Measurements from ENCODE around the gene C19orf73.
A peak's percentile ranks its signal among the peaks of the same experiment; 100 is the strongest.
"Not testable (repeated sequence)": the region's sequence is repeated elsewhere in the genome, so short reads cannot be mapped to it uniquely, and the experiment has no call there.

C19orf73 gene

DNA sequence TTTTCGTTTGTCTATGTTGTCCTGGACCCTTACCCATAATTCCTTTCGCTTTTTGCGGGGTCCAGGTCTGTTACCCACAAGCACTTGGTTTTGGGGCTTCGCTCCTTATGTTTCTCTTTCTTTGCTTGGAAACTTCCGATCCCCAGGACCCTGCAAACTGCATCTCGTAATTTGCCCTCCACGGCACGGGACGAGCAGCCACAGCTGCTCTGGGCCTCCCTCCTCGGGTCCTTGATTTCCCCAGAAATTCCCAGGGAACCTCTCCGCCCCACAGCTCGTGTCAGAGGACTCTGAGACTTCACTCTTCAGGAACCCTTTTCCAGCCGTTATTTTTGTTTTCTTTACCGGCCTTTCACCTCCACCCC lies 33.1 kb downstream of the C19orf73 start:
- peaks cover 10% of the 10 kb centered on the region for H3K4me1 ChIP-seq
- no peaks in the 10 kb centered on the region; the same call in 1 of the 2 replicates for H3K9me3 ChIP-seq
- no peaks in the 10 kb centered on the region for H3K27me3 ChIP-seq (ENCODE audit: low read depth)
- DNase-seq (ENCODE audit: low spot score in 2 of 2), result no peak
- H3K36me3 ChIP-seq (replicated peaks), result peaks cover 50% of the 10 kb centered on the region
- peak overlapping the region; percentile 95 for H3K4me3 ChIP-seq
- in situ Hi-C loops (cut with MboI; ENCODE audit: low sequenced_read_pairs), result no loop called here

DNA sequence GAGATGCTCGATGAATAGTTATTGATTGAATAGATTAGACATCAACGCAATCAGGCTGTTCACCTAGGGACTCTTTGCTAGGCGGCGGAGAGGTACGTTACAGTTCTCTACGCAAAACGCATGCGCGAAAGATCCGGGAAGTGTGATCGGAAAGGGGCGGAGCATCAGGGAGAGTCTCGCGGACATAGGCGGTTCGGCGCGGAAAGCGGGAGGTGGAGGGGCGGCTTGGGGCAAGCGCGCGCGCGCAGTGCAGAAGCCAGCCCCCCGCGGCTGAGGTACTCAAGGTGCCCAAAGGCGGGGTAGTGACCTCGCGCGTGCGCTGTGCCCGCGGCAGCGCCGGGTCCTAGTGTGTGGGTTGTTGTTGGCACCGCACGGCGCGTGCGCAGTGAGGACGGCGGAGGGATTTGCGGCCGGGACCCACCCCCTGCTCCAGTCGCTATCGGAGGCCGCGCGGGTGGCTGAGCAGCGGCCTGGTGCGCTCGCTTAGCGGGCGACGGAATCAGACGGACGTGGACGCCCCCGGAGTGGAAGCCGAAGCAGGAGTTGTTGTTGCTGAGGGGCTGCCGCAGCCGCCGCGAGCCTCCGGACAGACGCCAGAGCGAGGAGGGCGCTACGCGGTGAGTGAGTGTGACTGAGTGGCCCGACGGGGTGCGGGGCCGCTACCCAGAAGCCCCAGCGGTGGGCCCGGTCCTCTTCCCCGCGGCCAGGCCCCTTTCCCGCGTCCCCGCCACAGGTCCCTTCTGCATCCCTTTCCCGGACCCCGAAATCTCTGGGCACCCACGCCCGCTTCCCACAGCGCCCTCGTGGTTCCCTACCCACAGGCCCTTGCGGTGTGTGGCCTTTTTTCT lies 33.7 kb downstream of the C19orf73 start, which contains the start of gene SNRNP70:
Gene SNRNP70, plus strand, starts transcription at position 432 of the 848 bp plus-strand sequence. CDS start 964 bp downstream, outside the sequence.
- H3K27me3 ChIP-seq (ENCODE audit: low read depth), result no peaks in the 10 kb centered on the region
- no peaks in the 10 kb centered on the region; the same call in 1 of the 2 replicates for H3K9me3 ChIP-seq
- in situ Hi-C loops (cut with MboI; ENCODE audit: low sequenced_read_pairs), result no loop called here
- H3K4me1 ChIP-seq, result peaks cover 10% of the 10 kb centered on the region
- peak; percentile 97 to 99 for DNase-seq (ENCODE audit: low spot score in 2 of 2)
- peak within 1 kb of the TSS; percentile 95 for H3K4me3 ChIP-seq
- H3K36me3 ChIP-seq (replicated peaks), result peaks cover 44% of the 10 kb centered on the region

DNA sequence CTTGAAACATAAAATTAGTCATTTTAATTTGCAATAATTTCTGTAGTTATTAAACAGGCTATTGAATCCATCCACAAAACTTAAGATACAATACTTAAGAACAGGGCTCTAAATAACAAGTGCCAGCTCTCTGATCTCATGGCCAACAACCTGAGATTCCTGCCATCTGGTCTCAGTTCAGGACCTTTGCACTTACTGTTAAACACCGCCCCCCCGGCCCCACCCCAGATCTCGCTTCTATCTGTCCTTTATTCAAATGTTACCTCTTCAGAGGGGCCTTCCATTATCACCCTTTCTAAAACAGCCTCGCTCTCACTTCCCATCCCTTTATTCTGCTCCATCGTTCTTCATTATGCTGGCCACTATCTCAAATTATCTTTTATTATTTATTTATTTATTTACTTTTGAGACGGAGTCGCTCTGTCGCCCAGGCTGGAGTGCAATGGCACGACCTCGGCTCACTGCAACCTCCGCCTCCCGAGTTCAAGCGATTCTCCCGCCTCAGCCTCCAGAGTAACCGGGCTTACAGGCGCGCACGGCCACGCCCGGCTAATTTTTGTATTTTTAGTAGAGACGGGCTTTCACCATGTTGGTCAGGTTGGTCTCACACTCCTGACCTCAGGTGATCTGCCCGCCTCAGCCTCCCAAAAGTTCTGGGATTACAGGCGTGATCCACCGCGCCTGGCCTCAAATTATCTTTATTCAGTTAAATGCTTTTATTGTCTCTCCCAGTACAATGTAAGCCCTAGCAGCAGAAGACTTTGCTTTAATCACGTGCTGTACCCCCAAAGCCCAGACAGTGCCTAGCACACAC lies 34.5 kb downstream of the C19orf73 start:
- no peaks in the 10 kb centered on the region for H3K27me3 ChIP-seq (ENCODE audit: low read depth)
- H3K9me3 ChIP-seq, result no peaks in the 10 kb centered on the region; the same call in 1 of the 2 replicates
- H3K4me1 ChIP-seq, result peaks cover 10% of the 10 kb centered on the region
- in situ Hi-C loops (cut with MboI; ENCODE audit: low sequenced_read_pairs), result no loop called here
- DNase-seq (ENCODE audit: low spot score in 2 of 2), result no peak
- peak overlapping the region; percentile 95 for H3K4me3 ChIP-seq
- H3K36me3 ChIP-seq (replicated peaks), result peaks cover 36% of the 10 kb centered on the region

- H3K27me3 ChIP-seq (ENCODE audit: low read depth), result no peaks in the 10 kb centered on the region
- no peak overlapping the region for H3K4me3 ChIP-seq
- DNase-seq (ENCODE audit: low spot score in 2 of 2), result no peak
- in situ Hi-C loops (cut with MboI; ENCODE audit: low sequenced_read_pairs), result no loop called here
- no peaks in the 10 kb centered on the region; the same call in 1 of the 2 replicates for H3K9me3 ChIP-seq
- peaks cover 7% of the 10 kb centered on the region; the same call in 1 of the 2 replicates for H3K4me1 ChIP-seq
- peaks cover 9% of the 10 kb centered on the region for H3K36me3 ChIP-seq (replicated peaks)
Measured at GRCh38 chr19:49081273-49081672, 37.7 kb downstream of the C19orf73 start.

- peaks cover 7% of the 10 kb centered on the region; the same call in 1 of the 2 replicates for H3K4me1 ChIP-seq
- peaks cover under 1% of the 10 kb centered on the region; the same call in 1 of the 2 replicates for H3K36me3 ChIP-seq (replicated peaks)
- in situ Hi-C loops (cut with MboI; ENCODE audit: low sequenced_read_pairs), result no loop called here
- no peaks in the 10 kb centered on the region for H3K27me3 ChIP-seq (ENCODE audit: low read depth)
- H3K9me3 ChIP-seq, result no peaks in the 10 kb centered on the region; the same call in 1 of the 2 replicates
- H3K4me3 ChIP-seq, result no peak overlapping the region
- DNase-seq (ENCODE audit: low spot score in 2 of 2), result no peak
Measured at GRCh38 chr19:49080392-49080791, 38.6 kb downstream of the C19orf73 start.

DNA sequence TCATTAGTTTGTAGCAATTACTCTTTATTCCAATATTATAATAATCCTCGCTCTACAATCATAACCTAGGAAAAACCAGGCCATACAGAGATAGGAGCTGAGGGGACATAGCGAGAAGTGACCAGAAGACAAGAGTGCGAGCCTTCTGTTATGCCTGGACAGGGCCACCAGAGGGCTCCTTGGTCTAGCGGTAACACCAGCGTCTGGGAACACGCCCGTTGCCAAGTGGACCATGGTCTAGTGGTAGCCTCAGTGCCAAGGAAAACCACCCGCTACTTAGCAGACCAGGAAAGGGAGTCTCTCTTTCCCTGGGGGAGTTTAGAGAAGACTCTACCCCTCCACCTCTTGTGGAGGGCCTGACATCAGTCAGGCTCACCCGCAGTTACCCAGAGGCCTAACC lies 44.1 kb downstream of the C19orf73 start:
- peak in 1 of 2 experiments; percentile 76 for DNase-seq (ENCODE audit: low spot score in 2 of 2)
- H3K9me3 ChIP-seq; in situ Hi-C loops (cut with MboI; ENCODE audit: low sequenced_read_pairs); H3K4me1 ChIP-seq; H3K36me3 ChIP-seq (replicated peaks); H3K4me3 ChIP-seq: not testable (repeated sequence)
- peaks cover 18% of the 10 kb centered on the region for H3K27me3 ChIP-seq (ENCODE audit: low read depth)

GRCh38 chr19:49073514-49074378 lies 45.2 kb downstream of the C19orf73 start:
- no peaks in the 10 kb centered on the region for H3K9me3 ChIP-seq
- in situ Hi-C loops (cut with MboI; ENCODE audit: low sequenced_read_pairs), result no loop called here
- DNase-seq (ENCODE audit: low spot score in 2 of 2), result peak; percentile 42 to 73

DNA sequence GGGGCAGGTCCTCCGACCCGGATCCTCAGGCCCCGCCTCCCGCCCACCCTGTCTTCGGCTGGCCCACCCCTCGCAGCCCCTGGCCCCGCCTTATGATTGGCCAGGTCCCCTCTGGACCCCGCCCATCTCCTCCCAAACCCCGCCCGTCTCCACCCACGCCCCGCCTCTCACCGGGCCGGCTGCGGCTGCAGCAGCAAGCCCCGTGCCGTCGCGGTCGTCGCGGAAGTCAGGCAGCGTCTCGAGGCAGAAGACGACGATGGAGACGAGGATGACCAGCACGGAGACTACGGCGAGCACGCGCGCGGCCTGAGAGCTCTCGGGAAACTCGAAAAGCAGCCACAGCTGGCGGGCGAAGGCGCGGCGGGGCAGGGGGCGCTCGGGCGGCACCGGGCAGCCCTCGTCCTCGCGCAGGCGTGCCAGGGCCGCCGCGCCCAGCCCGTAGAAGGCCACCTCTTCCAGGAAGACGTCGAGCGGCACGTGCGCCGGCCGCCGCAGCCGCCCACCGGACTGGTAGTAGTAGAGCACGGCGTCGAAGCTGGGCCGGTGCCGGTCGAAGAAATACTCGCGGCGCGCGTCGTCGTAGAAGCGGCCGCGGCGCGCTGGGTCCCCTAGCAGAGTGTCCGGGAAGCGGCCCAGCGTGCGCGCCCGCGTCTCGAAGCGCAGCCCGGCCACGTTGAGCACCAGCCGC lies 46.9 kb downstream of the C19orf73 start:
- Histone ChIP-seq H3K9me3 (no peaks in the 10 kb centered on the region), H3K36me3 (replicated peaks) (no peaks in the 10 kb centered on the region), H3K27me3 (ENCODE audit: low read depth) (peaks cover 20% of the 10 kb centered on the region), H3K4me1 (no peaks in the 10 kb centered on the region; the same call in 1 of the 2 replicates), H3K4me3 (no peak overlapping the region)
- in situ Hi-C loops (cut with MboI; ENCODE audit: low sequenced_read_pairs), result no loop called here
- DNase-seq (ENCODE audit: low spot score in 2 of 2), result peak in 1 of 2 experiments; percentile 56

More at GRCh38 chr19:49073514-49074378, 45.2 kb downstream of the C19orf73 start:
- no peaks in the 10 kb centered on the region for H3K36me3 ChIP-seq (replicated peaks)
- H3K27me3 ChIP-seq (ENCODE audit: low read depth), result peaks cover 20% of the 10 kb centered on the region
- no peak overlapping the region for H3K4me3 ChIP-seq
- H3K4me1 ChIP-seq, result no peaks in the 10 kb centered on the region; the same call in 1 of the 2 replicates

DNA sequence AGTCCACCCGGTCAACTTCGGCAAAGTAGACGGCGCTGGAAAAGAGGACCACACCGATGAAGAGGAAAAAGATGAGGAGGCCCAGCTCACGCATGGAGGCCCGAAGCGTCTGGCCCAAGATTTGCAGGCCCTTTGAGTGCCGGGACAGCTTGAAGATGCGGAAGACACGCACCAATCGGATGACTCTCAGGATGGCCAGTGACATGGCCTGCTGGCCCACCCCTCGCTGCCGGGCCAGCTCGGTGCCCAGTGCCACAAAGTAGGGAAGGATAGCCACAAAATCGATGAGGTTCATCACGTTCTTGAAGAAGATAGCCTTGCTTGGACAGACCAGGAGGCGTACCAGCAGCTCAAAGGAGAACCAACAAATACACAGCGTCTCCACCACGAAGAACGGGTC lies 48.5 kb downstream of the C19orf73 start:
- Histone ChIP-seq H3K4me3 (no peak overlapping the region), H3K36me3 (replicated peaks) (no peaks in the 10 kb centered on the region), H3K4me1 (no peaks in the 10 kb centered on the region; the same call in 1 of the 2 replicates), H3K9me3 (no peaks in the 10 kb centered on the region), H3K27me3 (ENCODE audit: low read depth) (peaks cover 20% of the 10 kb centered on the region)
- in situ Hi-C loops (cut with MboI; ENCODE audit: low sequenced_read_pairs), result no loop called here
- no peak for DNase-seq (ENCODE audit: low spot score in 2 of 2)

DNA sequence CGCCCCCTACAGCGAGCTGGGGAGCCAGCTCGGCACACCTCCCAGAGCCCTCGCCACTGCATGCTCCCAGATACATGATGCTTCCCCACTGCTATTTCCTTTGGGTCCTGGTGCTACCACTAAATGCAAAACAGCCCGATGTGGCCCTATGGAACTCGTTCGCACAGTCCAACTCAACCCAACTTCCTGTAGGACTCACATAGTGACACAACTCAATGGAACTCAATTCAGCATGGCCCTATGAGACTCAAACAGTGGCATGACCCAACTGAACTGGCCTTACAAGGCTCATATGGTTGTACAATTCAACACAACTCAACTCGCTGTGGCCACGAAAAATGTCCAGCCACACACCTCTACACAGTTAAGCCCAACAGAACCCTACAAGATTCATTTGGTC lies 49.9 kb downstream of the C19orf73 start:
- H3K9me3 ChIP-seq, result no peaks in the 10 kb centered on the region
- in situ Hi-C loops (cut with MboI; ENCODE audit: low sequenced_read_pairs), result no loop called here
- H3K27me3 ChIP-seq (ENCODE audit: low read depth), result peaks cover 14% of the 10 kb centered on the region
- H3K36me3 ChIP-seq (replicated peaks), result no peaks in the 10 kb centered on the region
- H3K4me3 ChIP-seq, result no peak overlapping the region
- no peak for DNase-seq (ENCODE audit: low spot score in 2 of 2)
- H3K4me1 ChIP-seq, result no peaks in the 10 kb centered on the region; the same call in 1 of the 2 replicates
